Left lung (tissue), 10 donors: ENCODE data around the gene CALHM4. TPM values are rescaled to one million over a fixed set of nuclear protein-coding genes. Genes with fewer than 3 reads are reported as not detected.

Experiments used
- ATAC-seq: fragments of 200-7000 bp; cut with Tn5 transposase; one replicate; pipeline ENCODE4 v1.9.1; 2020; ENCODE audit warnings: moderate library complexity
- DNase-seq, 4 donors: peaks; one replicate each; pipeline ENCODE4 v3.0.0-alpha.2; 2013 to 2020
- H3K27ac ChIP-seq, 2 donors: fragments of 200-600 bp; sonication (generic) in 1 of 2; one replicate each; pipeline versions ENCODE4 v1.5.0 to v1.8.0; 2020 to 2021
- H3K27me3 ChIP-seq, 2 donors: fragments of 200-600 bp; sonication (generic) in 1 of 2; one replicate each; pipeline versions ENCODE4 v1.5.0 to v1.8.0; 2020 to 2021
- H3K36me3 ChIP-seq, 2 donors: fragments of 200-600 bp; sonication (generic) in 1 of 2; one replicate each; pipeline versions ENCODE4 v1.5.0 to v1.8.0; 2020 to 2021
- H3K4me1 ChIP-seq, 2 donors: fragments of 200-600 bp; one replicate each; pipeline ENCODE4 v1.8.0; 2021
- H3K4me3 ChIP-seq, 2 donors: fragments of 200-600 bp; sonication (generic) in 1 of 2; one replicate each; pipeline versions ENCODE4 v1.5.0 to v1.8.0; 2020 to 2021; ENCODE audit warnings: mild to moderate bottlenecking in 1 of 2
- H3K9me3 ChIP-seq, 2 donors: fragments of 200-600 bp; sonication (generic) in 1 of 2; one replicate each; pipeline versions ENCODE4 v1.5.0 to v1.8.0; 2020 to 2021
- CTCF ChIP-seq, 2 donors: fragments of 200-600 bp; sonication (generic) in 1 of 2; IDR thresholded peaks; one replicate each; pipeline versions ENCODE4 v1.5.0 to v1.8.0; 2021; ENCODE audit warnings: antibody characterized with exemption in 2 of 2
- intact Hi-C, 2 donors: fragments of 100-400 bp; cut with DNase I; formaldehyde crosslinking; loops; one replicate each; pipeline versions ENCODE4 v1.11.2 to v1.14.2; 2022
- polyA plus RNA-seq, 6 donors: library from polyadenylated mRNA; unstranded; fragments of 120-200 nt; gene quantifications; one replicate each; pipeline ENCODE4 v1.2.1, GENCODE V29; 2013; ENCODE audit not compliant: insufficient read length in 6 of 6
- total RNA-seq, 2 donors: library from RNA; stranded (reverse); fragmentation: NEBNext Ultra II Directional; extraction: Animal tissue kit (Norgen Biotek cat#: 25700); gene quantifications; one replicate each; pipeline ENCODE4 v1.2.1, GENCODE V29; 2021
- donor health status: DM: no; HTN: yes; CAD: no.
- donor health status: DM: no; HTN: no; CAD: no.

CALHM4 gene
- total and polyA plus RNA-seq, 8 donors, result not detected

- TF ChIP-seq CTCF (IDR thresholded peaks at IDR 0.05), result no peak
- Histone ChIP-seq H3K4me3 (peak overlapping the region; percentile 7 to 20), H3K27me3 (no peaks in the 10 kb centered on the region), H3K36me3 (no peaks in the 10 kb centered on the region), H3K27ac (peak overlapping the region; percentile 57 to 82), H3K9me3 (peaks cover 0 to 8% of the 10 kb centered on the region in 2 donors), H3K4me1 (peaks cover 0 to 2% of the 10 kb centered on the region in 2 donors)
- intact Hi-C loops, result no loop called here
- DNase-seq (no peak), ATAC-seq (peak; percentile 28)
Measured at GRCh38 chr6:116512111-116512559, 41.4 kb upstream of the CALHM4 start.

- Histone ChIP-seq H3K4me1 (peaks cover 0 to 2% of the 10 kb centered on the region in 2 donors), H3K27ac (peak overlapping the region in 1 of 2 donors; percentile 57), H3K4me3 (peak overlapping the region in 1 of 2 donors; percentile 20), H3K9me3 (peaks cover 0 to 8% of the 10 kb centered on the region in 2 donors), H3K27me3 (no peaks in the 10 kb centered on the region), H3K36me3 (no peaks in the 10 kb centered on the region)
- TF ChIP-seq CTCF (IDR thresholded peaks at IDR 0.05), result no peak
- no peak for DNase-seq
- intact Hi-C loops, result no loop called here
- no peak for ATAC-seq
Measured at GRCh38 chr6:116512734-116513133, 40.8 kb upstream of the CALHM4 start.

- H3K4me1 ChIP-seq, result peaks cover 0 to 2% of the 10 kb centered on the region in 2 donors
- peaks cover 0 to 8% of the 10 kb centered on the region in 2 donors for H3K9me3 ChIP-seq
- ATAC-seq, result no peak
- no peaks in the 10 kb centered on the region for H3K27me3 ChIP-seq
- no peak for TF ChIP-seq CTCF (IDR thresholded peaks at IDR 0.05)
- intact Hi-C loops, result no loop called here
- DNase-seq, result no peak
- peak overlapping the region in 1 of 2 donors; percentile 20 for H3K4me3 ChIP-seq
- no peak overlapping the region for H3K27ac ChIP-seq
- no peaks in the 10 kb centered on the region for H3K36me3 ChIP-seq
Measured at GRCh38 chr6:116513224-116513875, 40.2 kb upstream of the CALHM4 start.

- H3K27me3 ChIP-seq, result no peaks in the 10 kb centered on the region
- intact Hi-C loops, result no loop called here
- H3K4me3 ChIP-seq, result no peak overlapping the region
- peaks cover 0 to 2% of the 10 kb centered on the region in 2 donors for H3K4me1 ChIP-seq
- TF ChIP-seq CTCF (IDR thresholded peaks at IDR 0.05), result no peak
- H3K36me3 ChIP-seq, result no peaks in the 10 kb centered on the region
- peaks cover 0 to 2% of the 10 kb centered on the region in 2 donors for H3K9me3 ChIP-seq
- no peak overlapping the region for H3K27ac ChIP-seq
- no peak for DNase-seq
- ATAC-seq, result no peak
Measured at GRCh38 chr6:116514111-116514510, 39.4 kb upstream of the CALHM4 start.

GRCh38 chr6:116515141-116515540 is 38.4 kb upstream of the CALHM4 start:
- TF ChIP-seq CTCF (IDR thresholded peaks at IDR 0.05), result no peak
- intact Hi-C loops, result no loop called here
- Histone ChIP-seq H3K9me3 (no peaks in the 10 kb centered on the region), H3K27ac (no peak overlapping the region), H3K36me3 (no peaks in the 10 kb centered on the region), H3K27me3 (no peaks in the 10 kb centered on the region), H3K4me1 (peaks cover 0 to 2% of the 10 kb centered on the region in 2 donors), H3K4me3 (no peak overlapping the region)
- no peak for DNase-seq
- no peak for ATAC-seq
